Fibroblast of villous mesenchyme (primary cell): ENCODE data around the gene PRTG. TPM values are rescaled to one million over a fixed set of nuclear protein-coding genes. Genes with fewer than 3 reads are reported as not detected.
"Not testable (repeated sequence)": the region's sequence is repeated elsewhere in the genome, so short reads cannot be mapped to it uniquely, and the experiment has no call there.

Experiments
- DNase-seq: peaks from one replicate; pipeline ENCODE4 v3.0.0-alpha.2; 2010; ENCODE audit warnings: low read depth
- H3K4me3 ChIP-seq: 2 replicates; pipeline ENCODE4 v1.5.1; 2011; ENCODE audit warnings: low read depth, mild to moderate bottlenecking, low read length
- total RNA-seq: library from RNA; depleted of rRNA; stranded (reverse); fragments of >200 nt; gene quantifications from 2 replicates; pipeline ENCODE4 v1.2.3, GENCODE V29; 2012
- TF ChIP-seq, protein P1 (sequence below): IDR thresholded peaks from 2 replicates; pipeline ENCODE4 v1.5.1; 2012; ENCODE audit warnings: low read depth, mild to moderate bottlenecking, low read length; ENCODE audit not compliant: insufficient read depth

PRTG gene
- total RNA-seq, 1 donor, result 6.9 TPM

GRCh38 chr15:55768670-55769185 lies 25.8 kb upstream of the PRTG start:
- no peak for DNase-seq
- no peak overlapping the region for H3K4me3 ChIP-seq
- TF ChIP-seq, protein P1, sequence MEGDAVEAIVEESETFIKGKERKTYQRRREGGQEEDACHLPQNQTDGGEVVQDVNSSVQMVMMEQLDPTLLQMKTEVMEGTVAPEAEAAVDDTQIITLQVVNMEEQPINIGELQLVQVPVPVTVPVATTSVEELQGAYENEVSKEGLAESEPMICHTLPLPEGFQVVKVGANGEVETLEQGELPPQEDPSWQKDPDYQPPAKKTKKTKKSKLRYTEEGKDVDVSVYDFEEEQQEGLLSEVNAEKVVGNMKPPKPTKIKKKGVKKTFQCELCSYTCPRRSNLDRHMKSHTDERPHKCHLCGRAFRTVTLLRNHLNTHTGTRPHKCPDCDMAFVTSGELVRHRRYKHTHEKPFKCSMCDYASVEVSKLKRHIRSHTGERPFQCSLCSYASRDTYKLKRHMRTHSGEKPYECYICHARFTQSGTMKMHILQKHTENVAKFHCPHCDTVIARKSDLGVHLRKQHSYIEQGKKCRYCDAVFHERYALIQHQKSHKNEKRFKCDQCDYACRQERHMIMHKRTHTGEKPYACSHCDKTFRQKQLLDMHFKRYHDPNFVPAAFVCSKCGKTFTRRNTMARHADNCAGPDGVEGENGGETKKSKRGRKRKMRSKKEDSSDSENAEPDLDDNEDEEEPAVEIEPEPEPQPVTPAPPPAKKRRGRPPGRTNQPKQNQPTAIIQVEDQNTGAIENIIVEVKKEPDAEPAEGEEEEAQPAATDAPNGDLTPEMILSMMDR, result no peak

DNA sequence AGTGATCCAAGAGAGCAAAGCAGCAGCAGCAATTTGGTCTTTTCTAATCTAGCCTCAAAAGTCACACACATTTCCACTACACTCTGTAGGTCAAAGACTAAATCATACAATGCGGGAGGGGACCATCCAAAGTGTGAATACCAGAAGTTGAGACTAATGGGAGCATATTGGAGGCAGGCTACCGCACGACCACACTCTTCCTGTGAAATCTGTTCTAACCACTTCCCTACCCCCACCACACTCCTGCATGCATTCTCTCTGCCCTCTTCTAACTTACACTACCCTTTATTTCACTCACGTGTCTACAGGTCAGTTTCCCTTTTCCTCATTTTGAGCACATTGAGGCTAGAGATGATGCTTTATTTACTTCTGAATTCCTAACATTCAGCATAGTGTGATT lies 23.7 kb upstream of the PRTG start:
- H3K4me3 ChIP-seq, result no peak overlapping the region
- no peak for DNase-seq
- TF ChIP-seq, protein P1, result no peak

DNA sequence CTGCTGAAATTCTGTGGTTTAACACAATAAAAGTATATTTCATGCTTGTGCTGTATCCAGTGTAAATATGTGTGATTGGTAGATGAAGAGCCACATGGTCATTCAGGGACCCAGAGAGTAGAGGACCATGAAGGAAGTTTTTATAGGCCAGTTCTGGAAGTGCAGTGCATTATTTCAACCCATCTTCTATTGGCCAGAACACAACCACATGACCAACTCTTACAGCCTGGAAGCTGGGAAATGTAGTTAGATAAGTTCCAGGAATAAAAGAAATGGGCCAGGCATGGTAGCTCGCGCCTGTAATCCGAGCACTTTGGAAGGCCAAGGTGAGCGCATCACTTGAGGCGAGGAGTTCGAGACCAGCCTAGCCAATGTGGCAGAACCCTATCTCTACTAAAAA lies 21.4 kb upstream of the PRTG start:
- H3K4me3 ChIP-seq, result no peak overlapping the region
- DNase-seq, result no peak
- TF ChIP-seq, protein P1, result no peak

DNA sequence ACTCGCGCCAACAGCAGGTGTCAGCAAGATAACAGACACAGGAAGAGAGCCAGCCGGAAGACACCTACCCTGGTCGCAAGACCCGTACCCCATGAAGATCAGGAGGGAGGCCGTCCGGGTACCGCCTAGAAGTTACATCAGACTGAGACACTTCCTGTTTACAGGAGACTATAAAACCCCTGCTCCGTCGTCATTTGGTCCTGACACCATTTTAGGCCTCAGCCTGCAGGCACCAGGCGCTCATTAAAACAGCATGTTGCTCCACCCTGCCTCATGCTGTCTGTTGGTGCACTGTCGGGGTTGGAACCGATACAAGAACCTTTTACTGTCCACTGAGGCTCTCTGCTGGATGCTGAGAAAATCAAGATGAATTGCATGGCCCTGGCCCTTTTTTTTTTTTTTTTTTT lies 15.6 kb upstream of the PRTG start:
- TF ChIP-seq, protein P1, result no peak
- peak; percentile 71 for DNase-seq
- H3K4me3 ChIP-seq, result no peak overlapping the region

DNA sequence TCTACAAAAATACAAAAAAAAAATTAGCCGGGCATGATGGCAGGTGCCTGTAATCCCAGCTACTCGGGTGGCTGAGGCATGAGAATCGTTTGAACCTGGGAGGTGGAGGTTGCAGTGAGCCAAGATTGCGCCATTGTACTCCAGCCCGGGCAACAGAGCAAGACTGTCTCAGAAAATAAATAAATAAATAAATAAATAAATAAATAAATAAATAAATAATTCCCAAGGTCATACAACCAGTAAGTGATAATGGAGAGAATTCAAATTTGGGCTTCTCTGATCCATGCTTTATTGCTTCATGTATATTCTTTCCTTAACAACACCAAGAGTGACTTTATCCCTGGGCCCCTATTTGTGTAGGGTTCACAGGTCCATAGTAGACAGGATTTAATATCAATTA lies 10.5 kb upstream of the PRTG start:
- DNase-seq, H3K4me3 ChIP-seq: not testable (repeated sequence)

GRCh38 chr15:55750706-55751105 lies 7.8 kb upstream of the PRTG start:
- TF ChIP-seq, protein P1, result no peak
- no peak for DNase-seq
- no peak overlapping the region for H3K4me3 ChIP-seq

DNA sequence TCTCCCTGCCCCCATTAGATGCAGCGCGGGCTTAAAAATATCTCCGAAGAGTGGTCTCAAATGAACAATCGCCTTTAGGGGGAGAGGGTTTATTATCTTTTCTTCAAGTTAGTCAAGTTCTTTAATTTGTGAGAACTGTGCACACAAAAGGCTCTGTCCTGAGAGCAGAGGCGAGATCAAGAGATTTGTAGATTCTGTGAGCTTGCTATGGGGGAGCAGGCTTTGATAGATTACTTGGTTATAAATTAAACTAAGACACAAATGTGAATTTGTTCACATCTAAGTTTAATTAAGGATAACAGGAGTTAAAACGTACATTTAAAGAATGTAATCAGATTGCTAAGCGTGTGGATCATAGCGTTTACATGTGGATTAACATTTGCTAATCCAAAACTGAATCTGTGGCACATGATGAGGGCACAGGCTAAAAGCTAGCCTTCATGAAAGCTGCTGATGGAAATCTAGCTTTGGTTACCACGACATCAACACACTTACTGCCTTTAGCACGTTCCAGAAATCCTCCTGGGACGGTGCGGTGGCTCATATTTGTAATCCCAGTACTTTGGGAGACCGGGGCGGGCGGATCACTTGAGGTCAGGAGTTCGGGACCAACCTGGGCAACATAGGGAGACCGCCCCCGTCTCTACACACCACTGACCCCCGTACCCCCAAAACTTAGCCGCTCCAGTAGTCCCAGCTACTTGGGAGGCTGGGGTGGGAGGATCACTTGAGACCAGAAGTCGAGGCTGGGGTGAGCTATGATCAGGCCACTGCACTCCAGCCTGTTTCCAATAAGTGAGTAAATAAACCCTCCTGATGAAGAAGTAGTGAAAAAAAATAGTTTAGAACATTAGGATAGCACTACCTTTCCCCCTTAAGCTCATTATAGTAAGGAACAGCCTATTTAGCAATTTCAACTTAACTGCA lies 1.0 kb upstream of the PRTG start:
- peak overlapping the region; percentile 66 for H3K4me3 ChIP-seq
- DNase-seq, result no peak
- TF ChIP-seq, protein P1, result no peak
